Measurements from ENCODE around the gene TBX3. TPM values are rescaled to one million over a fixed set of nuclear protein-coding genes. Genes with fewer than 3 reads are reported as not detected.

The TBX3 gene
- polyA plus RNA-seq, 1 of the 3 experiments (the other 2 are of a cell fraction) = 10.2 TPM

- TF ChIP-seq REST (IDR thresholded peaks at IDR 0.05; ENCODE audit: low read depth, low read length) = no peak
These were observed 5.3 kb downstream of the TBX3 start (continued) for GRCh38 chr12:114678718-114679117.

GRCh38 chr12:114678028-114678427, 5.9 kb downstream of the TBX3 start:
- Histone ChIP-seq H3K27ac (ENCODE audit: low read depth in 2 of 2, low read length in 1 of 2) (peak overlapping the region in 1 of 2 experiments; percentile 96; a peak in 2 of 4 replicates), H4K20me1 (ENCODE audit: insufficient read depth) (no peaks in the 10 kb centered on the region), H3K36me3 (replicated peaks in 1 of 2; ENCODE audit: control insufficient read depth in 1 of 2, insufficient read depth in 2 of 2, low read length in 1 of 2) (peaks cover 21 to 55% of the 10 kb centered on the region in 2 experiments), H3K27me3 (ENCODE audit: insufficient read depth) (no peaks in the 10 kb centered on the region), H3F3A (replicated peaks; ENCODE audit: insufficient read depth) (peaks cover 11% of the 10 kb centered on the region), H3K4me1 (ENCODE audit: control insufficient read depth in 1 of 2, insufficient read depth in 2 of 2, low read depth in 1 of 2, low read length in 1 of 2) (peaks cover 0 to 41% of the 10 kb centered on the region in 2 experiments; a peak in 2 of 4 replicates), H3K4me2 (peak overlapping the region; percentile 86; the same call in 1 of the 2 replicates), H3K9ac (no peak overlapping the region), H3K4me3 (ENCODE audit: low read depth in 2 of 2, low read length in 1 of 2) (no peak overlapping the region), H3K9me2 (no peaks in the 10 kb centered on the region), H2AFZ (ENCODE audit: low read depth) (no peak overlapping the region), H3K9me3 (no peaks in the 10 kb centered on the region), H3K79me2 (ENCODE audit: insufficient read depth) (peaks cover 54% of the 10 kb centered on the region)
- 68% methylated on average over 2 of the region's 2 CpGs for WGBS (ENCODE audit: low lambda C conversion rate)
- peak; percentile 60 for DNase-seq
- ChIA-PET CTCF (interaction anchor here (1.0 to 1.5 kb wide), 3 partner anchors 10 to 1240 kb away, joined by 6 to 8 read pairs (median 7); no protein-coding TSS in a partner anchor), POLR2A (no interaction called here)
- TF ChIP-seq MAX (IDR thresholded peaks at IDR 0.05; ENCODE audit: low read depth) (no peak), FOSL2 (IDR thresholded peaks at IDR 0.05; ENCODE audit: borderline replicate concordance, low read depth) (no peak), TCF12 (IDR thresholded peaks at IDR 0.05) (peak; percentile 75), MXI1 (IDR thresholded peaks at IDR 0.05; ENCODE audit: low read depth, low read length) (peak; percentile 56; the same call in 1 of the 2 replicates), EP300 (IDR thresholded peaks at IDR 0.05; ENCODE audit: borderline replicate concordance in 1 of 2, low read depth in 1 of 2, low read length in 1 of 2) (peak in 1 of 2 experiments; percentile 59; a peak in 1 of 4 replicates), NFIC (IDR thresholded peaks at IDR 0.05; ENCODE audit: borderline replicate concordance) (no peak), CHD2 (IDR thresholded peaks at IDR 0.05; ENCODE audit: low read length, partially characterized antibody) (peak; percentile 29), USF1 (IDR thresholded peaks at IDR 0.05; ENCODE audit: borderline replicate concordance, low read depth) (no peak), TAF1 (IDR thresholded peaks at IDR 0.05; ENCODE audit: borderline replicate concordance, low read depth, low read length) (no peak), ZBTB33 (IDR thresholded peaks at IDR 0.05; ENCODE audit: borderline replicate concordance, low read depth) (no peak), RCOR1 (IDR thresholded peaks at IDR 0.05; ENCODE audit: low read length) (peak; percentile 41), SMC3 (IDR thresholded peaks at IDR 0.05; ENCODE audit: low read depth, low read length) (no peak), FOXJ3 (CRISPR knock-in tag; IDR thresholded peaks at IDR 0.05) (no peak), GATA2 (CRISPR knock-in tag; IDR thresholded peaks at IDR 0.05) (peak; percentile 15; the same call in 1 of the 2 replicates), CTCF (IDR thresholded peaks at IDR 0.05) (no peak)
